Gastroesophageal sphincter (tissue), 4 donors: Measurements from ENCODE around the gene UCN. TPM values are rescaled to one million over a fixed set of nuclear protein-coding genes. Genes with fewer than 3 reads are reported as not detected.

Experiments used
- ATAC-seq: fragments of 150-250 bp; one replicate; pipeline ENCODE4 v1.9.1; 2016; ENCODE audit warnings: mild to moderate bottlenecking, moderate library complexity
- H3K27ac ChIP-seq, 4 donors: fragments of 200-600 bp; sonication (generic) in 3 of 4; 1 replicate in 3 of 4; 2 replicates in 1 of 4; pipeline ENCODE4 v1.5.1; 2016 to 2019
- H3K27me3 ChIP-seq: fragments of 200-600 bp; sonication (generic); one replicate; pipeline ENCODE4 v1.5.1; 2019
- H3K36me3 ChIP-seq, 2 donors: fragments of 200-600 bp; sonication (generic); one replicate each; pipeline ENCODE4 v1.5.1; 2019; ENCODE audit warnings: control low read depth in 1 of 2
- H3K4me1 ChIP-seq, 3 donors: fragments of 200-600 bp; sonication (generic); 1 replicate in 2 of 3; 2 replicates in 1 of 3; pipeline ENCODE4 v1.5.1; 2016 to 2019; ENCODE audit warnings: control low read depth in 2 of 3
- H3K4me3 ChIP-seq, 2 donors: fragments of 200-600 bp; sonication (generic); one replicate each; pipeline ENCODE4 v1.5.1; 2019; ENCODE audit warnings: mild to moderate bottlenecking in 1 of 2, moderate library complexity in 1 of 2
- H3K9me3 ChIP-seq, 3 donors: fragments of 200-600 bp; sonication (generic); one replicate each; pipeline ENCODE4 v1.5.1; 2017 to 2019; ENCODE audit warnings: control low read depth in 2 of 3
- EP300 ChIP-seq: sonication (generic); formaldehyde crosslinking; IDR thresholded peaks from one replicate; pipeline ENCODE4 v1.6.1; 2017; ENCODE audit warnings: antibody characterized with exemption, mild to moderate bottlenecking
- POLR2A ChIP-seq, 2 donors: fragments of 450-650 bp; IDR thresholded peaks; one replicate each; pipeline ENCODE4 v1.6.1; 2017; ENCODE audit warnings: antibody characterized with exemption in 2 of 2, mild to moderate bottlenecking in 2 of 2, moderate library complexity in 1 of 2
- POLR2AphosphoS5 ChIP-seq: sonication (generic); formaldehyde crosslinking; IDR thresholded peaks from one replicate; pipeline ENCODE4 v1.6.1; 2017; ENCODE audit warnings: antibody characterized with exemption
- WGBS, 2 donors: methylation state at CpG; one replicate each; pipeline ENCODE4 v1.1.5; 2018; ENCODE audit warnings: low coverage in 1 of 2; 5-methylcytosine and 5-hydroxymethylcytosine counted together
- total RNA-seq, 4 donors: library from RNA; depleted of rRNA; stranded (reverse); fragments of >200 nt; gene quantifications; one replicate each; pipeline ENCODE4 v1.1.0, GENCODE V29; 2016
- TF ChIP-seq, protein P1 (sequence below), 4 experiments: fragments of 200-600 bp in 2 of 4; fragments of 450-650 bp in 2 of 4; sonication (generic) in 1 of 4; IDR thresholded peaks; one replicate each; pipeline ENCODE4 v1.5.1; 2017 to 2019; ENCODE audit warnings: antibody characterized with exemption in 4 of 4, mild to moderate bottlenecking in 2 of 4, moderate library complexity in 2 of 4

The UCN gene
- total RNA-seq, 4 donors from 2014 or later, result 0.67 to 5.0 (median 2.0) TPM

DNA sequence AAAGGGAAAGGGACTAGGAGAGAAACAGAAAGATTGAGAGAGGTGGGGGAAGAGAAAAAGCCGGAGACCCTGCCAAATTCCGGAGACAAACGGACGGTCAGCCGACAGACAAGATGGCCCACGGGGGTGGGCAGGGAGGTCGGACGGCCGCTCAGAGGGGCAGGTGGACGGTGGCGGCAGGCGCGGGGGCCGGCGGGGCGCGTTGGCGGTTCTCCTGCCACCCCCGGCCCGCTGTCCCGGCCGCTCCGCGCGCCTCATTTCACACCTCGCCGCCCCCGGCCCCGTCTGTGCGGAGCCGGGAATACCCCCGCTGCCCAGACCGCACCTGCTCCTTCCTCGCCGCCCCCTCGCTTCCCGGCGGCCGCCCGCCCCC lies 46.3 kb downstream of the UCN start:
- Histone ChIP-seq H3K4me3 (peak overlapping the region in 1 of 2 donors; percentile 55), H3K27me3 (peaks cover 100% of the 10 kb centered on the region), H3K4me1 (peaks cover 0 to 42% (median 34%) of the 10 kb centered on the region in 3 donors), H3K27ac (no peak overlapping the region), H3K9me3 (no peaks in the 10 kb centered on the region), H3K36me3 (no peaks in the 10 kb centered on the region)
- ATAC-seq, result no peak
- WGBS, 2 donors, result no CpG with 5 or more reads among the region's 40 CpGs
- no peak for TF ChIP-seq POLR2AphosphoS5
- no peak for TF ChIP-seq EP300
- no peak for TF ChIP-seq POLR2A (IDR thresholded peaks at IDR 0.05)

DNA sequence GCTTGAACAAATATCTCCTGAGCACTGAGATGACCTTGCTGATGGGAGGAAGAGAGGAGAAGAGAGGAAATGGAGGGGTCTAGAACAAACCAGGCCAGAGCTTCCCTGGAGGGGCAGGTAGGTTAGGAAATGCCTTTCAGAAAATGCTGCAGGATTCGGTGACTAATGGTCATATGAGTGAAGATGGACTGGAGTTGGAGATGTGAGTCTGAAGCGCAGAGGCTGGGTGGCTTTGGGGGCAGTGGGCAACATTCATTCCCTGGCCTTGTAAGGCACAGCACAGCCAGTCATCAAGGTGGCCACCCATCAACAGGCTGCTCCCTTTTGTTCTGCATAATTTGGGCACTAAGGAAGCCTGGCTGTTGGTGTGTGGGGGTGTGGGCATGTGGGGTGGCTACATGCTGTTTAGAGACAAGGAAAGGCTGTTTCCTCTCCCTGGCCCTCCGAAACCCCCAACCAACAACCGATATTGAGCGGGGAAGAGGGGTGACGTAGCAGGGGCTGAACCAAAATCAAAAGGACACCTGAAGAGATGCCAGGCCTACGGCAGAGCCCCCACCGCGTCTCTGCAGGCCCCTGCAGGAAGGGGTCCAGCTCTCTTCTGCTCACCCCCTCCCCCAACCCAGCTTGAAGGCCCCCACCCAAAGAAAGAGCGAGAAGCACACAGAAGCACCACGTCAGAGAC lies 46.9 kb downstream of the UCN start:
- ATAC-seq, result no peak
- no peak for TF ChIP-seq POLR2AphosphoS5
- Histone ChIP-seq H3K4me3 (peak overlapping the region in 1 of 2 donors; percentile 55), H3K9me3 (no peaks in the 10 kb centered on the region), H3K27ac (no peak overlapping the region), H3K27me3 (peaks cover 100% of the 10 kb centered on the region), H3K4me1 (peaks cover 0 to 42% (median 34%) of the 10 kb centered on the region in 3 donors), H3K36me3 (no peaks in the 10 kb centered on the region)
- WGBS, 2 donors, result 53 to 88% methylated on average over 2 to 5 of the region's 11 CpGs

DNA sequence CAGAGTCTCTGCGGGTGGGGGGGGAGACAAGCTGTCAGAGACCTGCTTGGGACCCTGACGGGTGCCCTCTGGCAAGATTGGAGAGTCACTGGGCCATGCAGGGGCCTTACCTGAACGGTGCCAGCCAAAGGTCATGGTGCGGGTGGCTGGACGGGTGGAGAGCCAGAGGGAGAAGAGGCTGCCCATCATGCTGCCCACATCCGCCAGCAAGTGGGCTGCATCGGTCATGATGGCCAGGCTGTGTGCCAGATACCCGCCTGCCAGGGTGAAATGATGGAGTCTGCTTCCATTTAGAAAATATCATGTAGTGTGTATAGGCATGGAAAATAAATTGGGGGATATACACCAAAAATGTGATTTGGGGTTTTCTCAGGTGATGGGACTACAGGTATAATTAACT lies 50.2 kb downstream of the UCN start:
- no peaks in the 10 kb centered on the region for H3K9me3 ChIP-seq
- no peak for ATAC-seq
- H3K4me1 ChIP-seq, result peaks cover 0 to 17% (median 14%) of the 10 kb centered on the region in 3 donors
- H3K4me3 ChIP-seq, result no peak overlapping the region
- peaks cover 96% of the 10 kb centered on the region for H3K27me3 ChIP-seq
- 65 to 100% methylated on average over 1 to 2 of the region's 8 CpGs for WGBS, 2 donors
- no peaks in the 10 kb centered on the region for H3K36me3 ChIP-seq
- TF ChIP-seq, protein P1, sequence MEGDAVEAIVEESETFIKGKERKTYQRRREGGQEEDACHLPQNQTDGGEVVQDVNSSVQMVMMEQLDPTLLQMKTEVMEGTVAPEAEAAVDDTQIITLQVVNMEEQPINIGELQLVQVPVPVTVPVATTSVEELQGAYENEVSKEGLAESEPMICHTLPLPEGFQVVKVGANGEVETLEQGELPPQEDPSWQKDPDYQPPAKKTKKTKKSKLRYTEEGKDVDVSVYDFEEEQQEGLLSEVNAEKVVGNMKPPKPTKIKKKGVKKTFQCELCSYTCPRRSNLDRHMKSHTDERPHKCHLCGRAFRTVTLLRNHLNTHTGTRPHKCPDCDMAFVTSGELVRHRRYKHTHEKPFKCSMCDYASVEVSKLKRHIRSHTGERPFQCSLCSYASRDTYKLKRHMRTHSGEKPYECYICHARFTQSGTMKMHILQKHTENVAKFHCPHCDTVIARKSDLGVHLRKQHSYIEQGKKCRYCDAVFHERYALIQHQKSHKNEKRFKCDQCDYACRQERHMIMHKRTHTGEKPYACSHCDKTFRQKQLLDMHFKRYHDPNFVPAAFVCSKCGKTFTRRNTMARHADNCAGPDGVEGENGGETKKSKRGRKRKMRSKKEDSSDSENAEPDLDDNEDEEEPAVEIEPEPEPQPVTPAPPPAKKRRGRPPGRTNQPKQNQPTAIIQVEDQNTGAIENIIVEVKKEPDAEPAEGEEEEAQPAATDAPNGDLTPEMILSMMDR (IDR thresholded peaks at IDR 0.05), result no peak
- TF ChIP-seq POLR2A (IDR thresholded peaks at IDR 0.05), result no peak
- TF ChIP-seq POLR2AphosphoS5, result no peak
- TF ChIP-seq EP300, result no peak
- H3K27ac ChIP-seq, result no peak overlapping the region

Other genes with a start within 250 kb of the UCN start
- 100 to 1,000 TPM; 201 to 353 (median 221) TPM for gene OST4, start 236.8 kb downstream of the UCN start, total RNA-seq
- gene EMILIN1, start 229.8 kb downstream of the UCN start, total RNA-seq, result 100 to 1,000 TPM in 3 of 4 donors, 10 to 100 TPM in 1; 94.1 to 257 (median 174) TPM
- gene KHK, start 221.7 kb downstream of the UCN start, total RNA-seq, result 1 to 10 TPM; 1.2 to 6.1 (median 1.9) TPM
- gene CGREF1, start 189.3 kb downstream of the UCN start, total RNA-seq, result 1 to 10 TPM in 1 of 4 donors, not detected in 3; 1.0 TPM
- 1 to 10 TPM in 1 of 4 donors, not detected in 3; 1.5 TPM for gene ABHD1, start 184.6 kb downstream of the UCN start, total RNA-seq
- gene PREB, start 173.8 kb downstream of the UCN start, total RNA-seq, result 10 to 100 TPM; 47.0 to 83.9 (median 50.8) TPM
- not detected for gene PRR30, start 169.0 kb downstream of the UCN start, total RNA-seq
- gene TCF23, start 159.4 kb downstream of the UCN start, total RNA-seq, result under 1 TPM in 1 of 4 donors, not detected in 3; 0.13 TPM
- gene ATRAID, start 96.4 kb downstream of the UCN start, total RNA-seq, result 100 to 1,000 TPM; 124 to 147 (median 129) TPM
- gene SLC5A6, start 96.2 kb downstream of the UCN start, total RNA-seq, result 10 to 100 TPM in 3 of 4 donors, 1 to 10 TPM in 1; 8.3 to 16.8 (median 13.5) TPM
- 10 to 100 TPM; 12.1 to 23.3 (median 16.3) TPM for gene CAD, start 91.1 kb downstream of the UCN start, total RNA-seq
- gene SLC30A3, start 45.4 kb downstream of the UCN start, total RNA-seq, result not detected
- gene DNAJC5G, start 33.0 kb downstream of the UCN start, total RNA-seq, result not detected
- gene TRIM54, start 26.0 kb downstream of the UCN start, total RNA-seq, result under 1 TPM in 2 of 4 donors, not detected in 2; 0.15 to 0.31 TPM
- 10 to 100 TPM; 57.9 to 93.4 (median 66.4) TPM for gene MPV17, start 14.7 kb upstream of the UCN start, total RNA-seq
- gene GTF3C2, start 48.3 kb upstream of the UCN start, total RNA-seq, result 10 to 100 TPM; 26.2 to 68.5 (median 32.0) TPM
- 10 to 100 TPM; 40.8 to 54.9 (median 48.8) TPM for gene EIF2B4, start 61.9 kb upstream of the UCN start, total RNA-seq
- 100 to 1,000 TPM; 104 to 130 (median 118) TPM for gene SNX17, start 62.2 kb upstream of the UCN start, total RNA-seq
- 10 to 100 TPM in 2 of 4 donors, 1 to 10 TPM in 2; 6.6 to 16.3 (median 11.0) TPM for gene ZNF513, start 72.3 kb upstream of the UCN start, total RNA-seq
- gene PPM1G, start 101.1 kb upstream of the UCN start, total RNA-seq, result 10 to 100 TPM; 50.2 to 74.2 (median 58.8) TPM
- gene NRBP1, start 120.2 kb upstream of the UCN start, total RNA-seq, result 10 to 100 TPM; 78.5 to 90.7 (median 89.1) TPM
- gene KRTCAP3, start 133.9 kb upstream of the UCN start, total RNA-seq, result 1 to 10 TPM in 1 of 4 donors, under 1 TPM in 1, not detected in 2; 0.94 to 1.1 TPM
- gene IFT172, start 181.3 kb upstream of the UCN start, total RNA-seq, result 10 to 100 TPM; 17.9 to 34.8 (median 30.3) TPM
- gene FNDC4, start 186.8 kb upstream of the UCN start, total RNA-seq, result 10 to 100 TPM in 2 of 4 donors, 1 to 10 TPM in 2; 7.0 to 11.7 (median 9.9) TPM
- under 1 TPM in 1 of 4 donors, not detected in 3; 0.58 TPM for gene GCKR, start 188.4 kb upstream of the UCN start, total RNA-seq